Measurements from ENCODE around the gene MYZAP.
A peak's percentile ranks its signal among the peaks of the same experiment; 100 is the strongest.
"Not testable (repeated sequence)": the region's sequence is repeated elsewhere in the genome, so short reads cannot be mapped to it uniquely, and the experiment has no call there.

The MYZAP gene

GRCh38 chr15:57595011-57595866 lies 3.5 kb downstream of the MYZAP start:
- no peak for DNase-seq

- DNase-seq, result no peak
Measured at GRCh38 chr15:57596301-57596855, 4.7 kb downstream of the MYZAP start.

- no peak for DNase-seq
Measured at GRCh38 chr15:57596978-57597377, 5.3 kb downstream of the MYZAP start.

- no peak for DNase-seq
Measured at GRCh38 chr15:57597431-57597830, 5.7 kb downstream of the MYZAP start.

- DNase-seq, result peak; percentile 8
Measured at GRCh38 chr15:57598346-57598745, 6.6 kb downstream of the MYZAP start.

- DNase-seq, result no peak
Measured at GRCh38 chr15:57599296-57599810, 7.6 kb downstream of the MYZAP start.

- no peak for DNase-seq
Measured at GRCh38 chr15:57600197-57600596, 8.5 kb downstream of the MYZAP start.

- DNase-seq, result peak; percentile 55
Measured at GRCh38 chr15:57604507-57604906, 12.8 kb downstream of the MYZAP start.

GRCh38 chr15:57605491-57605890 lies 13.8 kb downstream of the MYZAP start:
- no peak for DNase-seq

GRCh38 chr15:57606048-57606447 lies 14.3 kb downstream of the MYZAP start:
- no peak for DNase-seq

- no peak for DNase-seq
Measured at GRCh38 chr15:57606816-57607215, 15.1 kb downstream of the MYZAP start.

GRCh38 chr15:57607570-57608000 lies 15.9 kb downstream of the MYZAP start:
- DNase-seq, result no peak

- no peak for DNase-seq
Measured at GRCh38 chr15:57609805-57610529, 18.3 kb downstream of the MYZAP start.

GRCh38 chr15:57611123-57611522 lies 19.4 kb downstream of the MYZAP start:
- no peak for DNase-seq

- DNase-seq, result no peak
Measured at GRCh38 chr15:57611938-57612337, 20.2 kb downstream of the MYZAP start.

GRCh38 chr15:57614241-57614640 lies 22.5 kb downstream of the MYZAP start:
- no peak for DNase-seq

- not testable (repeated sequence) for DNase-seq
Measured at GRCh38 chr15:57615951-57616496, 24.3 kb downstream of the MYZAP start.

GRCh38 chr15:57618325-57618724 lies 26.6 kb downstream of the MYZAP start:
- no peak for DNase-seq

- no peak for DNase-seq
Measured at GRCh38 chr15:57619746-57620145, 28.0 kb downstream of the MYZAP start.

GRCh38 chr15:57624730-57625129 lies 33.0 kb downstream of the MYZAP start:
- no peak for DNase-seq

GRCh38 chr15:57625703-57626448 lies 34.2 kb downstream of the MYZAP start:
- no peak for DNase-seq

- DNase-seq, result no peak
Measured at GRCh38 chr15:57626713-57627440, 35.2 kb downstream of the MYZAP start.

Data from NCI-H526 treated with DMSO at 0.1 percent for 48 hours (cell line).